Suprapubic skin (tissue), 3 donors: ENCODE data around the gene NAALADL2.

ENCODE experiments used
- EP300 ChIP-seq: sonication (generic); formaldehyde crosslinking; IDR thresholded peaks from one replicate; pipeline ENCODE4 v1.6.1; 2017; ENCODE audit warnings: antibody characterized with exemption
- POLR2A ChIP-seq, 2 donors: fragments of 450-650 bp; IDR thresholded peaks; one replicate each; pipeline ENCODE4 v1.6.1; 2017; ENCODE audit warnings: antibody characterized with exemption in 2 of 2, mild to moderate bottlenecking in 2 of 2, moderate library complexity in 2 of 2
- TF ChIP-seq, protein P1 (sequence below), 2 donors: fragments of 200-600 bp in 1 of 2; fragments of 450-650 bp in 1 of 2; sonication (generic) in 1 of 2; IDR thresholded peaks; one replicate each; pipeline ENCODE4 v1.5.1; 2016 to 2019; ENCODE audit warnings: antibody characterized with exemption in 2 of 2, mild to moderate bottlenecking in 1 of 2, moderate library complexity in 1 of 2

DNA sequence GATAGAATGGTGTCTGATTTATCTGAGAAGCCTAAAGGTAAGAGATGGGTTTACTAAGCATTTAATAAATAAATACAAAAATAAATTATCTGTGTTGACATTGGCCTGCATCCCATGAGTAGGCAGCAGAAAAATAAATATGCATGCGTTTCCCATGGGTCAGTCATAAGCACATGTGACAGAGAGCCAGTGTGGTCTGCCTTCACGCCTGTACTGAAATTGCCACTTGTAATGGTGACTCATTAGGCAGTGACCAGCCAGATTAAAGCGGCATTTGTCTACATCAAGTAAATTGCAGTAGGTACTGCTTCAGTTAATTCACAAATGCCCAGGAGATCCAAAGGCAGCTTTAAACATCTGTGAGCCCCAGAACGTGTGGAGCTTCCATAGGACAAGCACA, 399.6 kb downstream of the NAALADL2 start:
- no peak for TF ChIP-seq POLR2A (IDR thresholded peaks at IDR 0.05)
- TF ChIP-seq, protein P1, sequence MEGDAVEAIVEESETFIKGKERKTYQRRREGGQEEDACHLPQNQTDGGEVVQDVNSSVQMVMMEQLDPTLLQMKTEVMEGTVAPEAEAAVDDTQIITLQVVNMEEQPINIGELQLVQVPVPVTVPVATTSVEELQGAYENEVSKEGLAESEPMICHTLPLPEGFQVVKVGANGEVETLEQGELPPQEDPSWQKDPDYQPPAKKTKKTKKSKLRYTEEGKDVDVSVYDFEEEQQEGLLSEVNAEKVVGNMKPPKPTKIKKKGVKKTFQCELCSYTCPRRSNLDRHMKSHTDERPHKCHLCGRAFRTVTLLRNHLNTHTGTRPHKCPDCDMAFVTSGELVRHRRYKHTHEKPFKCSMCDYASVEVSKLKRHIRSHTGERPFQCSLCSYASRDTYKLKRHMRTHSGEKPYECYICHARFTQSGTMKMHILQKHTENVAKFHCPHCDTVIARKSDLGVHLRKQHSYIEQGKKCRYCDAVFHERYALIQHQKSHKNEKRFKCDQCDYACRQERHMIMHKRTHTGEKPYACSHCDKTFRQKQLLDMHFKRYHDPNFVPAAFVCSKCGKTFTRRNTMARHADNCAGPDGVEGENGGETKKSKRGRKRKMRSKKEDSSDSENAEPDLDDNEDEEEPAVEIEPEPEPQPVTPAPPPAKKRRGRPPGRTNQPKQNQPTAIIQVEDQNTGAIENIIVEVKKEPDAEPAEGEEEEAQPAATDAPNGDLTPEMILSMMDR (IDR thresholded peaks at IDR 0.05), result no peak
- TF ChIP-seq EP300, result no peak
